GM21619 (cell line): ENCODE results near the gene ANGPTL8.

Experiments used
- ATAC-seq: cut with Tn5 transposase; IDR thresholded peaks from one replicate; pipeline ENCODE4 v1.9.1; 2021; ENCODE audit not compliant: unreplicated experiment

Gene ANGPTL8

DNA sequence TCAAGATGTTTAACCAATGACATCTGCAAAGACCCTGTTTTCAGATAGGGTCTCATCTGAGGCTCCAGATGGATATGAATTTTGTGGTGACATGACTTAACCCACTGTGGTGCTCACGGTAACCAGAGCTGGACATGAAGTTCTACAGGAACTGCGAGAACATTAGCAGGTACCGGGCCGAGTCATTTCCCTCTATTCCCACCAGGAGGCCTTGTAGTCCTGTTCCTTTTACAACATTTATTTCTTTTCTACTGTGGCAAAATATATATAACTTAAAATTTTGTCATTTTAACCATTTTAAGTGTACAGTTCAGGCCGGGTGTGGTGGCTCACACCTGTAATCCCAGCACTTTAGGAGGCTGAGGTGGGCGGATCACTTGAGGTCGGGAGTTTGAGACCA lies 48.9 kb downstream of the ANGPTL8 start:
- ATAC-seq: no peak

DNA sequence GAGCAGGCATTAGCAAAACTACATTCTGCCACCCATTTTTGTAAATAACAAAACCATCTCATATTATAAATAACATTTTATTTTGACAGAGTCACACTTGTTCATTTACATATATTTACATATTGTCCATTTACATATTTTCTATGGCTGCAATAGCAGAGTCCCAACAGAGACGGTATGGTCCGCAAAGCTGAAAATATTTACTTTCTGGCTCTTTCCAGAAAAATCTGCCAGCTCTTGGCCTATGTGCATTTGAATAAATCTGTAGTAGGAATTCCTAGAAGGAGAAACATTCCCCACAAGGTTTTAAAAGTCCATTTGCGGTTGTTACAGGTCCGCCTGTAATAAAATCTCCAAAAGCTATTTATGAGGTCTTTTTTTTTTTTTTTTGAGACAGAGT lies 50.8 kb downstream of the ANGPTL8 start:
- no peak for ATAC-seq

DNA sequence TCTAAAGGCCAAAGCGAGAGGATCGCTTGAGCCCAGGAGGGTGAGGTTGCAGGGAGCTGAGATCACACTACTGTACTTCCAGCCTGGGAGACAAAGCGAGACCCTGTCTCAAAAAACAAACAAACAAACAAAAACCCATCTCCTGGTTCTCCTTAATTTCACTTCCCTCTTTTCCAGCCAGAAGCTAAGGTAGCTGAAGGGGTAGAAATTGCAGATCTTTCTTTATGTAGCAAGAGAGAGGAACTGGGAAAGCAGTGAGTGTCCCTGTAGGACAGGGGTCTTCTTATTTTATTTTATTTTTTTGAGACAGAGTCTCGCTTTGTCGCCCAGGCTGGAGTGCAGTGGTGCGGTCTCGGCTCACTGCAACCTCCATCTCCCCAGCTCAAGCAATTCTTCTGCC lies 52.0 kb downstream of the ANGPTL8 start:
- ATAC-seq: no peak
